Femur (tissue), 1 donor: ENCODE results near the gene THAP4.
A peak's percentile ranks its signal among the peaks of the same experiment; 100 is the strongest.

Experiments
- DNase-seq: peaks from one replicate; pipeline ENCODE4 v3.0.0-alpha.2; 2017

Gene THAP4

GRCh38 chr2:241637795-241638660 is 1.1 kb upstream of the THAP4 start:
- DNase-seq = no peak

GRCh38 chr2:241636182-241637017 is 558 bp downstream of the THAP4 start:
- DNase-seq = peak; percentile 42

- no peak for DNase-seq
Measured at GRCh38 chr2:241635756-241636155, 1.2 kb downstream of the THAP4 start.

- no peak for DNase-seq
Measured at GRCh38 chr2:241633561-241633960, 3.4 kb downstream of the THAP4 start.

GRCh38 chr2:241632478-241633325 is 4.3 kb downstream of the THAP4 start:
- no peak for DNase-seq

GRCh38 chr2:241629762-241630435 is 7.1 kb downstream of the THAP4 start:
- no peak for DNase-seq

GRCh38 chr2:241627675-241628074 is 9.3 kb downstream of the THAP4 start:
- no peak for DNase-seq

GRCh38 chr2:241620419-241620769 is 16.6 kb downstream of the THAP4 start:
- DNase-seq = no peak

- no peak for DNase-seq
Measured at GRCh38 chr2:241619597-241620418, 17.1 kb downstream of the THAP4 start.

GRCh38 chr2:241618829-241619228 is 18.1 kb downstream of the THAP4 start:
- DNase-seq = no peak

GRCh38 chr2:241618296-241618805 is 18.6 kb downstream of the THAP4 start:
- DNase-seq = no peak

- no peak for DNase-seq
Measured at GRCh38 chr2:241617431-241618154, 19.4 kb downstream of the THAP4 start.

- DNase-seq = no peak
Measured at GRCh38 chr2:241616168-241617125, 20.5 kb downstream of the THAP4 start.

GRCh38 chr2:241615522-241616052 is 21.4 kb downstream of the THAP4 start:
- DNase-seq = no peak

GRCh38 chr2:241615041-241615440 is 21.9 kb downstream of the THAP4 start:
- no peak for DNase-seq

- no peak for DNase-seq
Measured at GRCh38 chr2:241613017-241613780, 23.8 kb downstream of the THAP4 start.

GRCh38 chr2:241612156-241613016 is 24.6 kb downstream of the THAP4 start:
- no peak for DNase-seq
